HuH-7.5 (cell line): Measurements from ENCODE around the gene COX7B.
"Not testable (repeated sequence)": the region's sequence is repeated elsewhere in the genome, so short reads cannot be mapped to it uniquely, and the experiment has no call there.

Experiments
- DNase-seq: peaks from one replicate; pipeline ENCODE4 v3.0.0; 2011; ENCODE audit warnings: low spot score

Gene COX7B

GRCh38 chrX:77899081-77899828 is at the start of gene COX7B:
TSS of gene COX7B (plus strand) at chrX:77899468. CDS start at chrX:77899554, 86 bp downstream.
- peak; percentile 52 for DNase-seq

DNA sequence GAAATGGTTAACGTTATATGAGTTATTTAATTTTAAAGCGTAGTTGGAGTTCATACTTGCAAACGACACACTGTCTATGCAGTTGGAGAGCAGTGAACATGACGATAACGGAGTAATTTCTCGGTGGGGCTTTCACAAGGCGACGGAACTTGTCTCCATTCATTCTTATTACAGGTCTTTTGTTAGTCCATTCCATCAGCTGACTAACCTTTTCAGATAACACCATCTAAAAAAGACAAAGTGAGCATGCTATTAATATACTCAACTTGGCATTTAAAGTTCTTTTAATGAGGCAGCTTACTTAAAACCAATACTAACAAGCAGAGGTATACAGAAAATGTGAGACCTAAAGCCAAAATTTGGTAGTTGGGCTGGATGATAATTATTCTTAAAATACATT is 23.9 kb upstream of the COX7B start:
- DNase-seq, result no peak

DNA sequence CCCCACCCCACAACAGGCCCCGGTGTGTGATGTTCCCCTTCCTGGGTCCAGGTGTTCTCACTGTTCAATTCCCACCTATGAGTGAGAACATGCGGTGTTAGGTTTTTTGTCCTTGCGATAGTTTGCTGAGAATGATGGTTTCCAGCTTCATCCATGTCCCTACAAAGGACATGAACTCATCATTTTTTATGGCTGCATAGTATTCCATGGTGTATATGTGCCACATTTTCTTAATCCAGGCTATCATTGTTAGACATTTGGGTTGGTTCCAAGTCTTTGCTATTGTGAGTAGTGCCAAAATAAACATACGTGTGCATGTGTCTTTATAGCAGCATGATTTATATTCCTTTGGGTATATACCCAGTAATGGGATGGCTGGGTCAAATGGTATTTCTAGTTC is 17.9 kb upstream of the COX7B start:
- not testable (repeated sequence) for DNase-seq

GRCh38 chrX:77892887-77893286 is 6.4 kb upstream of the COX7B start:
- DNase-seq, result no peak

DNA sequence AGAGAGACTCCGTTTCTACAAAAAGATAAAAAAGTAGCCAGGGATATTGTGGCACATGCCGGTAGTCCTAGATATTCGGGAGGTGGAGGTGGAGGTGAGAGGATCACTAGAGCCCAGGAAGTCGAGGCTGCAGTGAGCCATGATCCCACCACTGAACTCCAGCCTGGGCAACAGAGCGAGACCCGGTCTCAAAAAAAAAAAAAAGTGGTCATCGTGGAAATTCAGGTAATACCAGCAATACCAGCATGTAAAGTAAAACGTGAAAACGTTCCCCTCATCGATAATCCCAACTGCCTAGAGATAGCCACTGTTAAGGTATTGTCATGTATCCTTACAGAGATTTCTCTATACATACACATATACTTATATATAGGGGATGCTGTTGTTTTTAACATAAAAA is 5.6 kb upstream of the COX7B start:
- DNase-seq, result no peak

GRCh38 chrX:77894921-77895886 is 4.1 kb upstream of the COX7B start, which contains the start of gene MAGT1:
TSS of gene MAGT1 (minus strand) at chrX:77895435. CDS start at chrX:77895410, 25 bp downstream.
- peak; percentile 57 for DNase-seq

DNA sequence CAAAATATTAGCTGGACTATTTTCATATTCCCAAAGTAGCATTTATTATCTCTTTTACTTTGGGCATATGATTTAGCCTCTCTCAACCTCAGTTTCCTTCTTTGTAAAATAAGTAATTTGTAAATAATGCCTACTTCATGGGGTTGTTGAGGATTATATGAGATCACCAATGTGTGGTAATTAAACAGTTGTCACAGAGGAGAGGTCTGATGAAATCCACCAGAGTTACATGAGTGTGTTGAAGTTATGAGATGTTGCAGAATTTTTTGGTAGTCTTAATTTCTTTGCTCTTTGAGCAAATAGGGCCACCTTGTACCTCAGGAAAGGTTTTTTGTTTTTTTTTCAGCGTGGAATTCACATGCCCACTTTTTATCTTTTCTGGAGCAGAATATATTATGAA is 1.4 kb downstream of the COX7B start:
- no peak for DNase-seq

- DNase-seq, result no peak
Observed at GRCh38 chrX:77901506-77901905, 2.2 kb downstream of the COX7B start.

GRCh38 chrX:77910108-77910840 is 11.0 kb downstream of the COX7B start, which contains the start of gene ATP7A:
TSS of gene ATP7A (plus strand) at chrX:77910693. CDS start at chrX:77971642, 60,949 bp downstream.
- DNase-seq, result peak; percentile 69

DNA sequence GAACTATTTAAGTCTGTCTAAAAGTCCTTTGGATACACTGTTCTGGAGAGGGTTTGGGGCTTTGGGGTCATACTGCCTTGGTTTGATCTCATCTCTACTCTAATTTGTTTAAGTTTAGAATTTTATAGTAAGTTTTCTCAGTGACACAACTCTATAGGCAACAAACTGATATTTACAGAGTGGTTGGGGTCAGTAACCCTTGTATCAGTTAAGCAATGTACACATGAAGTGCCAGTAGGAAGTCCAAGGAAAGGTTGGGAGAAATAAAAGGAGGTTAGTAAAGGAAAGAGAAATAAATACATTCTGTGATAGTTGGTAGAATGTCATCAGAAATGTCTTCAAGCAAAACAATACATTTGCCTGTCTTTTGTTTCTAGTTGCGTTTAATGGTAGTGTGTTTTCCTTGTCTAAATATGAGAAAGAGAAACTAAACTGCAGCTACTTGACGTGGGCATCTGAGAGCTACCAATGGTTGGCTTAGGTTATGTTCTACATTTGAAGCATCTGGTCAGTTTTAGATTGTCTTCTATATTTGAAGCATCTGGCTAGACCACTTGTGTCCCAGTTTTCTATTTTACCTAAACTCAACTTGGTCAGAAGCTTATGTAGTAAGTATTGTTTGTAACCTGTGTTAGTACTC is 18.1 kb downstream of the COX7B start:
- no peak for DNase-seq

DNA sequence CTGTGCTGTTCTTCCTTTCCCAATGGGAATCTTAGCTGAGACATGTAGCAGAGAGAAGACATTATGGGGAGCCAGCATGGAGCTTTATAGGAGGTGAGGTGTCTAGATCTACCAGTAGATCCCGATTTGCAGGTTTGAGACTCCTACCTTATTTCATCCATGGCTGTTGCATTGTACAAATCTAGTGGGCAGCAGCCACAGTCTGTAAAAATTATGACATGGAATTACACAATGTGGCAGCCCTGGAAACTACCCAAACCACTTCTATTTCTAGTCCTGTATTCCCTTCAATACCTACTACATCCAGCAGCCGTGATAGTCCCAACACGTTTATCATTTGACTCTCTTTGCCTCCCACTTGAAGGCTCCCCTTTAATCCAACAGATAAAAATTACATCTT is 19.3 kb downstream of the COX7B start:
- DNase-seq, result no peak

DNA sequence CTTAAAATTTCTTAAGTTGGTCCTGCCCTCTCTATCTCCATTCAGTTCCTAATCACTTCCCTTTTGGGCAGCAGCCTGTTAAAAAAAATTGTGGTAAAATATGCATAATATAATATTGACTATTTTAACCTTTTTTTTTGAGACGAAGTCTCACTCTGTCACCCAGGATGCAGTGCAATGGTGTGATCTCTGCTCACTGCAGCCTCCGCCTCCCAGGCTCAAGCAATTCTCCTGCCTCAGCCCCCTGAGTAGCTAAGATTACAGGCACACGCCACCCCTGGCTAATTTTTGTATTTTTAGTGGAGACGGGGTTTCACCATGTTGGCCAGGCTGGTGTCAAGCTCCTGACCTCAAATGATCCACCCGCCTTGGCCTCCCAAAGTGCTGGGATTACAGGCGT is 20.1 kb downstream of the COX7B start:
- DNase-seq, result not testable (repeated sequence)

- DNase-seq, result no peak
Observed at GRCh38 chrX:77922787-77923186, 23.5 kb downstream of the COX7B start.

DNA sequence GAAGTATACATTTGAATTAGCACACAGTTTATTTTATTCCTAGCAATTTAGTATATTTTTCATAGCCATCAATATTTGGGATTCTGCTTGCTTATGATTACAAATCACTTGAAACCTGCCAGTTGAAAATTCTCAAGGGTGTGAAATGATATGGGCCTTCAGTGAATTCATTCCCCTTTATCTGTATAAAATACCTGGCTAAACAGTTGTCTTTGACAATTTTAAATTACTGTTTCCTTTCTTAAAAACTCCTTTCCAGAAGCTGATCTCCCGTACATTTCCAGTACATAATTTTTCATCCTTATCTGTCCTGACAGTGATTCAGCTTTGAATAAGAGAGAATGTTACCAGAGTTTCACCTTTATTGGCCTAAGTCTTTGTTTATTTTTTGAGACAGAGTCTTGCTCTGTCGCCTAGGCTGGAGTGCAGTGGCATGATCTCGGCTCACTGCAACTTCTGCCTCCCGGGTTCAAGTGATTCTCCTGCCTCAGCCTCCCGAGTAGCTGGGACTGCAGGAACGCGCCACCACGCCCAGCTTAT is 25.1 kb downstream of the COX7B start:
- DNase-seq, result no peak

- DNase-seq, result no peak
Observed at GRCh38 chrX:77925764-77926163, 26.5 kb downstream of the COX7B start.

DNA sequence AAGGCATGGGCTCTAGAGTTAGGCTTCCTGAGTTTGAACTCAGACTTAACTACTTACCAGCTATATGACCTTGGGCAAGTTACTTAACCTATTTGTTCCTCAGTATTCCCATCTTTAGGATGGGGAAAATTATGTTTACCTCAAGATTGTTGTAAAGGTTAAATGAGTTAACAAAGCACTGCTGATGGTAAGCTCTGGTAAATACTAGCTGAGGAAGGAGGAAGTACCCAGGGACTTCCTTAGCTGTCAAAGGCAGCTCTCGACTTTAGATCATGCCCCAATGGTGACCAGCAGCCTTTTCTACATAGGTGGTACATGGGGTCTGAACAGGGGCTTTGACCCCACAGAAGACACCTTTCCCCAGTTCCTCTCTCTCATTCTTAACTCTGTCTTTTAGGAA is 31.3 kb downstream of the COX7B start:
- no peak for DNase-seq

GRCh38 chrX:77935886-77936285 is 36.6 kb downstream of the COX7B start:
- no peak for DNase-seq

GRCh38 chrX:77936299-77936698 is 37.0 kb downstream of the COX7B start:
- DNase-seq, result no peak

DNA sequence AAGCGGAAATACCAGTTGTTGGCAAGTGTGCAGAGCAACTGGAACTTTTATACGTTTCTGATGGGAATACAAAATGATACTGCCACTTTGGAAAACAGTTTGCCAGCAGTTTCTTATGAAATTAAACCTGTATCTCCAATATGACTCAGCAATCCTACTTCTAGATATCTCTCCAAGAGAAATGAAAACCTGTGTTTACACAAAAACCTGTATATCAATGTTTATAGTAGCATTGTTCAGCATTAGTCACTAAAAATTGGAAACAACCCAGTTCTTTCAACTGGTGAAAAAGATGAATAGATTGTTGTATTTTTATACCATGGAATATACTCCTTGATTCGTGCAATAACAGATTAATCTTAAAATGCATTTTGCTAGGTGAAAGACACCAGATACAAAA is 38.0 kb downstream of the COX7B start:
- DNase-seq, result no peak

DNA sequence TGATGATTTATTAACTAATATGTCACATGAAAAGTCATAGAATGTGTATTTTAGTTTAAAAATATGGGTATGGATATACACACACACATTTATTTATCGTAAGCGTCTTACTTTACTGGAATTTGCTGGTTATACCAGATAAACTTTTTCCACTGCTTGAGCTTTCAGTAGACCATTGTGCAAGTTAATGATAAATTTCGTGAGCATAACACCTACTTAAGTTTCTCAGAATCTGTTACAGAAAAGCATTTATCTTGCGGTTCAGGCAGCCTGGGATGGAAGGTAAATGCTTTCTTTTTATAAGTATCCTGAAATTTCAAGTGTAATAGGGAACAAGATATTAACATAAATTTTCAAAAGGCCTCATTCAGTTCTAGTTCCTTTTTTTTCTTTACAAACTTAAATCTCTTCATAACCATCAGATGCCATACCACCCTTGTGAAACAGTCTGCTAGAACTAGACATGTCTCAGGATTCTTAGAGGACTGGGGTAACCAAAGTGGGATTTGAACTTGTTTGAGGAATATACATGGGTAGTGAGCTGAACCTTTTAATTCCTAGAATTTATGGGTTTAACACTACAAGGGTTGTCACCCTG is 38.9 kb downstream of the COX7B start:
- DNase-seq, result no peak

DNA sequence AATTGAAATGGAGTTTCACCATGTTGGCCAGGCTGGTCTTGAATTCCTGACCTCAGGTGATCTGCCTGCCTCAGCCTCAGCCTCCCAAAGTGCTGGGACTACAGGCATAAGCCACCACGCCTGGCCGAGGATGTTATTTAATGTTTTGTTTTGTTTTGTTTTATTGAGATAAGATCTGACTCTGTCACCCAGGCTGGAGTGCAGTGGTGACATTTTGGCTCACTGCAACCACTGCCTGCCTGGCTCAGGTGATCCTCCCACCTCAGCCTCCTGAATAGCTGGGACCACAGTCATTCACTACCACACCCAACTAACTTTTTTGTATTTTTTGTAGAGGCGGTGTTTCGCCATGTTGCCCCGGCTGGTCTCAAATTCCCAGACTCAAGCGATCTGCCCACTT is 45.8 kb downstream of the COX7B start:
- not testable (repeated sequence) for DNase-seq
